ENCODE data around the gene SDS. TPM values are rescaled to one million over a fixed set of nuclear protein-coding genes. Genes with fewer than 3 reads are reported as not detected.

Gene SDS
- total and polyA plus RNA-seq, 2 experiments from 2014 or later, result 0.57 TPM; not detected in 1

DNA sequence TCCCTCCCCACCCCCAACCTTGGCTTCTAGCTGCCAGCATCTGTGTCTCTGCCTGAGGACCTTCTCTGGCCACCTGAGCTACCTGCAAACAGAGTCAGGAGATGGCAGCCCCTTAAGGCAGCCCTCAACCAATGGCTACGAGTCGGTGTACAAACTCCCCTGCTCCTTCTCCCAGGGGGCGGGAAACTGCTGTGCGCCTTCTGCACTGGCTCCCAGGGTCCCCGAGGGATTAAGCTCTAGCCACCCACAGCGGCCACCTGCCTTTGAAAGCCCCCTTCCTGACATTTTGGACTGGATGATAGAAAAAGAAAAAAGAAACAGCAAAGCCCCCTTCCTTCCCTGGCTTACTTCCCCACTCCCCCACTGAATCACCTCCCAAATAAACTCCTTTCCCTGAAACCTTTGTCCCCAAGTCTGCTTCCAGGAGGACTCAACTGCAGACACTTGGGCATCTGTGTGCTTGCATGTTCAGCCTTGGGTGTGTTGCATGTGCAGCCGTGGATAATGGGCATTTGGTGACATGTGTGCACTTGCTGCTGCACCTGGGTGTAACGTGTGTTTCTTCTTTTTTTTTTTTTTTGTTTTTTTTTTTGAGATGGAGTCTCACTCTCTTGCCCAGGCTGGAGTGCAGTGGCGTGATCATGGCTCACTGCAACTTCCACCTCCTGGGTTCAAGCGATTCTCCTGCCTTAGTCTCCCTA, 6.0 kb downstream of the SDS start:
- Histone ChIP-seq H3K27ac (ENCODE audit: low read depth) (no peak overlapping the region), H3K4me2 (no peak overlapping the region), H3K27me3 (ENCODE audit: insufficient read depth) (no peaks in the 10 kb centered on the region), H3K4me1 (ENCODE audit: insufficient read depth) (no peaks in the 10 kb centered on the region), H3K36me3 (ENCODE audit: insufficient read depth) (no peaks in the 10 kb centered on the region), H3K79me2 (replicated peaks; ENCODE audit: insufficient read depth) (no peaks in the 10 kb centered on the region), H3K4me3 (no peak overlapping the region), H3K9me2 (ENCODE audit: insufficient read depth) (no peaks in the 10 kb centered on the region; the same call in 1 of the 2 replicates), H4K20me1 (replicated peaks; ENCODE audit: insufficient read depth) (no peaks in the 10 kb centered on the region), H3F3A (replicated peaks; ENCODE audit: low read depth) (no peaks in the 10 kb centered on the region), H2AFZ (no peak overlapping the region)
- DNase-seq (ENCODE audit: low spot score), result no peak
- Mint-ChIP-seq H3K9me3 (no peaks in the 10 kb centered on the region; the same call in 2 of the 3 replicates), H3K4me3 (no peak overlapping the region), H3K36me3 (ENCODE audit: low read depth) (no peaks in the 10 kb centered on the region), H3K27me3 (ENCODE audit: insufficient read depth, low read depth, poor library complexity) (peaks cover 2% of the 10 kb centered on the region), H3K27ac (no peak overlapping the region), H3K4me1 (no peaks in the 10 kb centered on the region)
- no peak for TF ChIP-seq STAT1 (IDR thresholded peaks at IDR 0.05; ENCODE audit: unreplicated experiment)
- TF ChIP-seq EZH2 (IDR thresholded peaks at IDR 0.05; ENCODE audit: low read depth, unreplicated experiment), result no peak
- no peak for ATAC-seq

- Mint-ChIP-seq H3K4me1 (no peaks in the 10 kb centered on the region), H3K4me3 (no peak overlapping the region), H3K27ac (no peak overlapping the region), H3K36me3 (ENCODE audit: low read depth) (no peaks in the 10 kb centered on the region), H3K9me3 (no peaks in the 10 kb centered on the region; the same call in 2 of the 3 replicates), H3K27me3 (ENCODE audit: insufficient read depth, low read depth, poor library complexity) (peaks cover 2% of the 10 kb centered on the region)
- Histone ChIP-seq H2AFZ (no peak overlapping the region), H3K4me1 (ENCODE audit: insufficient read depth) (no peaks in the 10 kb centered on the region), H3F3A (replicated peaks; ENCODE audit: low read depth) (0 out of 2 replicates have a peak, but pooled peaks cover 2% of the 10 kb centered on the region), H3K27ac (ENCODE audit: low read depth) (no peak overlapping the region), H3K36me3 (ENCODE audit: insufficient read depth) (no peaks in the 10 kb centered on the region), H3K27me3 (ENCODE audit: insufficient read depth) (no peaks in the 10 kb centered on the region), H3K4me2 (no peak overlapping the region), H3K79me2 (replicated peaks; ENCODE audit: insufficient read depth) (no peaks in the 10 kb centered on the region), H3K4me3 (no peak overlapping the region), H3K9me2 (ENCODE audit: insufficient read depth) (no peaks in the 10 kb centered on the region; the same call in 1 of the 2 replicates), H4K20me1 (replicated peaks; ENCODE audit: insufficient read depth) (no peaks in the 10 kb centered on the region)
- DNase-seq (ENCODE audit: low spot score) (no peak), ATAC-seq (no peak)
- TF ChIP-seq, protein P1, sequence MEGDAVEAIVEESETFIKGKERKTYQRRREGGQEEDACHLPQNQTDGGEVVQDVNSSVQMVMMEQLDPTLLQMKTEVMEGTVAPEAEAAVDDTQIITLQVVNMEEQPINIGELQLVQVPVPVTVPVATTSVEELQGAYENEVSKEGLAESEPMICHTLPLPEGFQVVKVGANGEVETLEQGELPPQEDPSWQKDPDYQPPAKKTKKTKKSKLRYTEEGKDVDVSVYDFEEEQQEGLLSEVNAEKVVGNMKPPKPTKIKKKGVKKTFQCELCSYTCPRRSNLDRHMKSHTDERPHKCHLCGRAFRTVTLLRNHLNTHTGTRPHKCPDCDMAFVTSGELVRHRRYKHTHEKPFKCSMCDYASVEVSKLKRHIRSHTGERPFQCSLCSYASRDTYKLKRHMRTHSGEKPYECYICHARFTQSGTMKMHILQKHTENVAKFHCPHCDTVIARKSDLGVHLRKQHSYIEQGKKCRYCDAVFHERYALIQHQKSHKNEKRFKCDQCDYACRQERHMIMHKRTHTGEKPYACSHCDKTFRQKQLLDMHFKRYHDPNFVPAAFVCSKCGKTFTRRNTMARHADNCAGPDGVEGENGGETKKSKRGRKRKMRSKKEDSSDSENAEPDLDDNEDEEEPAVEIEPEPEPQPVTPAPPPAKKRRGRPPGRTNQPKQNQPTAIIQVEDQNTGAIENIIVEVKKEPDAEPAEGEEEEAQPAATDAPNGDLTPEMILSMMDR (conservative IDR thresholded peaks at IDR 0.05; ENCODE audit: low read depth in 2 of 2), result no peak
- TF ChIP-seq CREB1 (CRISPR knock-in tag; IDR thresholded peaks at IDR 0.05; ENCODE audit: low read depth), result no peak
- no peak for TF ChIP-seq NANOG (IDR thresholded peaks at IDR 0.05; ENCODE audit: borderline replicate concordance)
- TF ChIP-seq POLR2AphosphoS5 (IDR thresholded peaks at IDR 0.05; ENCODE audit: low read depth), result no peak
- TF ChIP-seq EZH2 (IDR thresholded peaks at IDR 0.05; ENCODE audit: low read depth, unreplicated experiment), result no peak
- TF ChIP-seq ZNF462 (CRISPR knock-in tag; IDR thresholded peaks at IDR 0.05), result no peak
Observed at GRCh38 chr12:113396828-113397496, 6.7 kb downstream of the SDS start.

Data from GM23338 (cell line).